Activated T-cell treated with anti-CD3 and anti-CD28 coated beads, Interleukin-2, amount 50 U/mL, for 72 hours (primary cell): Measurements from ENCODE around the gene ATG16L2. TPM values are rescaled to one million over a fixed set of nuclear protein-coding genes. Genes with fewer than 3 reads are reported as not detected.
"Not testable (repeated sequence)": the region's sequence is repeated elsewhere in the genome, so short reads cannot be mapped to it uniquely, and the experiment has no call there.

Experiments
- ATAC-seq, 2 donors: fragments of 150-1000 bp; cut with Tn5 transposase; replicated peaks in 1 of 2; 2 replicates each; pipeline ENCODE4 v1.10.0; 2021; ENCODE audit warnings: moderate library complexity in 2 of 2, mild to moderate bottlenecking in 1 of 2
- DNase-seq, 2 donors: peaks; one replicate each; pipeline ENCODE4 v3.0.0; 2021 to 2022; ENCODE audit warnings: mixed read lengths in 1 of 2
- H3K27ac Mint-ChIP-seq: one replicate; pipeline ENCODE4 v1.8.0; 2022; ENCODE audit warnings: mild to moderate bottlenecking, moderate library complexity, mixed read lengths
- H3K27me3 Mint-ChIP-seq: one replicate; pipeline ENCODE4 v1.8.0; 2022; ENCODE audit warnings: low read depth, mixed read lengths
- H3K36me3 Mint-ChIP-seq, 2 donors: one replicate each; pipeline ENCODE4 v1.8.0; 2022; ENCODE audit warnings: mixed read lengths in 2 of 2, mild to moderate bottlenecking in 1 of 2; ENCODE audit not compliant: insufficient read depth in 2 of 2
- H3K4me1 Mint-ChIP-seq: one replicate; pipeline ENCODE4 v1.8.0; 2022; ENCODE audit warnings: low read depth, mixed read lengths
- H3K4me3 Mint-ChIP-seq, 2 donors: one replicate each; pipeline ENCODE4 v1.8.0; 2022; ENCODE audit warnings: mild to moderate bottlenecking in 2 of 2, mixed read lengths in 2 of 2, moderate library complexity in 2 of 2
- H3K9me3 Mint-ChIP-seq, 2 donors: one replicate each; pipeline ENCODE4 v1.8.0; 2022; ENCODE audit warnings: mixed read lengths in 2 of 2
- total RNA-seq, 2 donors: library from RNA; stranded (reverse); gene quantifications; one replicate each; pipeline ENCODE4 v1.2.3, GENCODE V29; 2022

ATG16L2 gene
- total RNA-seq, 2 donors from 2014 or later, result 55.8 to 56.0 TPM

GRCh38 chr11:72783144-72783905 lies 30.9 kb upstream of the ATG16L2 start:
- Mint-ChIP-seq H3K9me3 (no peaks in the 10 kb centered on the region), H3K36me3 (no peaks in the 10 kb centered on the region), H3K27ac (peak overlapping the region; percentile 0), H3K4me3 (no peak overlapping the region), H3K4me1 (peaks cover 38% of the 10 kb centered on the region), H3K27me3 (no peaks in the 10 kb centered on the region)
- peak in 1 of 2 donors; percentile 6 for ATAC-seq
- no peak for DNase-seq

GRCh38 chr11:72784662-72785061 lies 29.5 kb upstream of the ATG16L2 start:
- H3K4me1 Mint-ChIP-seq, result peaks cover 38% of the 10 kb centered on the region
- no peaks in the 10 kb centered on the region for H3K36me3 Mint-ChIP-seq
- no peaks in the 10 kb centered on the region for H3K27me3 Mint-ChIP-seq
- H3K9me3 Mint-ChIP-seq, result no peaks in the 10 kb centered on the region
- no peak overlapping the region for H3K27ac Mint-ChIP-seq
- ATAC-seq, result no peak
- no peak for DNase-seq
- no peak overlapping the region for H3K4me3 Mint-ChIP-seq

- DNase-seq (no peak), ATAC-seq (no peak)
- no peak overlapping the region for H3K27ac Mint-ChIP-seq
- no peaks in the 10 kb centered on the region for H3K36me3 Mint-ChIP-seq
- H3K9me3 Mint-ChIP-seq, result no peaks in the 10 kb centered on the region
- no peak overlapping the region for H3K4me3 Mint-ChIP-seq
- H3K27me3 Mint-ChIP-seq, result no peaks in the 10 kb centered on the region
- peaks cover 34% of the 10 kb centered on the region for H3K4me1 Mint-ChIP-seq
Measured at GRCh38 chr11:72786305-72787215, 27.7 kb upstream of the ATG16L2 start.

GRCh38 chr11:72787216-72788104 lies 26.8 kb upstream of the ATG16L2 start:
- H3K4me1 Mint-ChIP-seq, result peaks cover 31% of the 10 kb centered on the region
- peak overlapping the region; percentile 1 to 74 for H3K4me3 Mint-ChIP-seq
- ATAC-seq, result peak; percentile 44 to 74
- no peak overlapping the region for H3K27ac Mint-ChIP-seq
- DNase-seq, result peak in 1 of 2 donors; percentile 40
- no peaks in the 10 kb centered on the region for H3K36me3 Mint-ChIP-seq
- no peaks in the 10 kb centered on the region for H3K9me3 Mint-ChIP-seq
- no peaks in the 10 kb centered on the region for H3K27me3 Mint-ChIP-seq

- H3K4me1 Mint-ChIP-seq, result peaks cover 33% of the 10 kb centered on the region
- DNase-seq (no peak), ATAC-seq (no peak)
- no peaks in the 10 kb centered on the region for H3K27me3 Mint-ChIP-seq
- H3K4me3 Mint-ChIP-seq, result peak overlapping the region in 1 of 2 donors; percentile 74
- H3K9me3 Mint-ChIP-seq, result no peaks in the 10 kb centered on the region
- H3K36me3 Mint-ChIP-seq, result no peaks in the 10 kb centered on the region
- H3K27ac Mint-ChIP-seq, result no peak overlapping the region
Measured at GRCh38 chr11:72788241-72788640, 26.0 kb upstream of the ATG16L2 start.

- no peaks in the 10 kb centered on the region for H3K36me3 Mint-ChIP-seq
- peaks cover 43% of the 10 kb centered on the region for H3K4me1 Mint-ChIP-seq
- H3K27me3 Mint-ChIP-seq, result no peaks in the 10 kb centered on the region
- no peak overlapping the region for H3K27ac Mint-ChIP-seq
- H3K4me3 Mint-ChIP-seq, result no peak overlapping the region
- DNase-seq (no peak), ATAC-seq (no peak)
- H3K9me3 Mint-ChIP-seq, result no peaks in the 10 kb centered on the region
Measured at GRCh38 chr11:72789493-72790131, 24.6 kb upstream of the ATG16L2 start.

- not testable (repeated sequence) for H3K9me3 Mint-ChIP-seq, H3K27me3 Mint-ChIP-seq, ATAC-seq, H3K27ac Mint-ChIP-seq, H3K36me3 Mint-ChIP-seq, H3K4me3 Mint-ChIP-seq, DNase-seq
- peaks cover 47% of the 10 kb centered on the region for H3K4me1 Mint-ChIP-seq
Measured at GRCh38 chr11:72791228-72791627, 23.0 kb upstream of the ATG16L2 start.

GRCh38 chr11:72792437-72793021 lies 21.7 kb upstream of the ATG16L2 start:
- H3K27ac Mint-ChIP-seq, result peak overlapping the region; percentile 81
- no peaks in the 10 kb centered on the region for H3K36me3 Mint-ChIP-seq
- H3K4me3 Mint-ChIP-seq, result peak overlapping the region; percentile 79 to 91
- H3K4me1 Mint-ChIP-seq, result peaks cover 37% of the 10 kb centered on the region
- H3K9me3 Mint-ChIP-seq, result no peaks in the 10 kb centered on the region
- no peaks in the 10 kb centered on the region for H3K27me3 Mint-ChIP-seq
- ATAC-seq (no peak), DNase-seq (no peak)

GRCh38 chr11:72793076-72793424 lies 21.2 kb upstream of the ATG16L2 start:
- Mint-ChIP-seq H3K4me3 (peak overlapping the region; percentile 79 to 91), H3K4me1 (peaks cover 32% of the 10 kb centered on the region), H3K9me3 (no peaks in the 10 kb centered on the region), H3K36me3 (no peaks in the 10 kb centered on the region), H3K27ac (peak overlapping the region; percentile 81), H3K27me3 (no peaks in the 10 kb centered on the region)
- no peak for DNase-seq
- no peak for ATAC-seq

- Mint-ChIP-seq H3K4me3 (peak within 1 kb of the TSS; percentile 79 to 91), H3K4me1 (peaks cover 26% of the 10 kb centered on the region), H3K36me3 (no peaks in the 10 kb centered on the region), H3K9me3 (no peaks in the 10 kb centered on the region), H3K27ac (peak within 1 kb of the TSS; percentile 81), H3K27me3 (no peaks in the 10 kb centered on the region)
- peak; percentile 93 to 97 for DNase-seq
- ATAC-seq, result peak; percentile 96
Measured at GRCh38 chr11:72793425-72794367, 20.5 kb upstream of the ATG16L2 start, which contains the start of gene STARD10. Gene STARD10, minus strand, starts transcription at chr11:72794047. Its CDS starts 12,866 bp downstream, at chr11:72781181.

GRCh38 chr11:72798361-72798760 lies 15.8 kb upstream of the ATG16L2 start:
- Mint-ChIP-seq H3K4me1 (peaks cover 13% of the 10 kb centered on the region), H3K27me3 (no peaks in the 10 kb centered on the region), H3K9me3 (no peaks in the 10 kb centered on the region), H3K27ac (no peak overlapping the region), H3K4me3 (no peak overlapping the region), H3K36me3 (no peaks in the 10 kb centered on the region)
- no peak for DNase-seq
- no peak for ATAC-seq
